ENCODE measurements around the gene DPYSL3. TPM values are rescaled to one million over a fixed set of nuclear protein-coding genes. Genes with fewer than 3 reads are reported as not detected.

The DPYSL3 gene
- total RNA-seq, 1 donor from 2014 or later, result 56.0 TPM

GRCh38 chr5:147404706-147405105 is 105.2 kb downstream of the DPYSL3 start:
- H3K27ac Mint-ChIP-seq, result no peak overlapping the region
- no peak overlapping the region for H3K4me3 Mint-ChIP-seq (ENCODE audit: low read depth)
- no peaks in the 10 kb centered on the region for H3K9me3 Mint-ChIP-seq (ENCODE audit: low read depth)
- H3K36me3 Mint-ChIP-seq (ENCODE audit: insufficient read depth), result peaks cover 17% of the 10 kb centered on the region
- H3K27me3 Mint-ChIP-seq, result no peaks in the 10 kb centered on the region
- no peak for DNase-seq (ENCODE audit: low spot score, unreplicated experiment)
- no peak for TF ChIP-seq CTCF (IDR thresholded peaks at IDR 0.05; ENCODE audit: unreplicated experiment)
- H3K4me1 Mint-ChIP-seq (ENCODE audit: low read depth), result peaks cover 6% of the 10 kb centered on the region

DNA sequence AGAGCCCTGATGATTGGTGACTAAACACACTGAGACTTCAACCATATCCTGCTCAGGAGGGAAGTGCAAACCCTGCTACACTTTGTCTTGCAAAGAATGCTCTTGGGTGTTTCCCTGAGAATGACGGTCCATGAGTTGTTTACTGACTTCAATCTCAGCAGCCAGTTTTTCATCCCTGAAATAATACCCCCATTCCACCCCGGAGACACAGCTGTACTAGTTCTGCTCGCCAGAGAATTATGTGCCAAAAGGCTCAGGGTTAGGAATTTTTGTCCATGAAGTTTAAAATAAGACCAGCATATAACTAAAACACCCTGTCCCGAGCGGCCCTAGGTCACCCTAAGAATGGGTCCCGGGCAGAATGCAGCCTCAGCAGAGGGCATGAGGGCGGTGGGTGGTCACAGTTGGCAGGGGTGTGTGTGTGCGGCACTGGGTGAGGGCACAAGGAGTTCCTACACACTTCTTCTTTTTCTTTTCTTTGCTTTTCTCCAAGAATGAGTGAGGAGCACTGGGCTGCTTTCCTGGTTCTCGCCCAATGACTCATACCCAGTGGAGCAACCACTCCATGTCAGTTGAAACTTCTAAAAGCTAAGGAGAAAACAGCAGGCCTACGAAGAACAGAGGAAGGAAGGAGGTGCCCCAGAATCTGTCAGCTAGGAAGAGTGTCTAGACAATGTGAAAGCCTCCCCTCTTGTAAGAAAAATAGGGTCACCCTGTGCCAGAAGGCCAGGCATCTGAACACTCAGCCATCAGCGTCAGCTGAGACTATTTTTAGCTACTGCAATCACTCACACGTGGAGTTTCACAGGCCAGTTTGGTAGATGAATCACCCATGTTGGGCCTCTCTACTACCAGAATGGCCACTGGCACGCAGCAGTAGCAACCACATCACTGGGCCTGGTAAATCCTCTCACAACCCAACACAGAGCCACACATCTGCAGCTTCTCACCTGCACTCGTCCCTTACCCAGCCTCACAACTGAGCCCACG is 105.9 kb downstream of the DPYSL3 start:
- no peak overlapping the region for H3K27ac Mint-ChIP-seq
- no peak for DNase-seq (ENCODE audit: low spot score, unreplicated experiment)
- no peak overlapping the region for H3K4me3 Mint-ChIP-seq (ENCODE audit: low read depth)
- H3K4me1 Mint-ChIP-seq (ENCODE audit: low read depth), result peaks cover 6% of the 10 kb centered on the region
- H3K27me3 Mint-ChIP-seq, result no peaks in the 10 kb centered on the region
- H3K36me3 Mint-ChIP-seq (ENCODE audit: insufficient read depth), result peaks cover 17% of the 10 kb centered on the region
- H3K9me3 Mint-ChIP-seq (ENCODE audit: low read depth), result no peaks in the 10 kb centered on the region
- no peak for TF ChIP-seq CTCF (IDR thresholded peaks at IDR 0.05; ENCODE audit: unreplicated experiment)

GRCh38 chr5:147400881-147401280 is 109.0 kb downstream of the DPYSL3 start:
- no peak for TF ChIP-seq CTCF (IDR thresholded peaks at IDR 0.05; ENCODE audit: unreplicated experiment)
- Mint-ChIP-seq H3K9me3 (ENCODE audit: low read depth) (no peaks in the 10 kb centered on the region), H3K36me3 (ENCODE audit: insufficient read depth) (peaks cover 17% of the 10 kb centered on the region), H3K4me1 (ENCODE audit: low read depth) (no peaks in the 10 kb centered on the region), H3K27me3 (no peaks in the 10 kb centered on the region), H3K27ac (no peak overlapping the region), H3K4me3 (ENCODE audit: low read depth) (no peak overlapping the region)
- no peak for DNase-seq (ENCODE audit: low spot score, unreplicated experiment)

DNA sequence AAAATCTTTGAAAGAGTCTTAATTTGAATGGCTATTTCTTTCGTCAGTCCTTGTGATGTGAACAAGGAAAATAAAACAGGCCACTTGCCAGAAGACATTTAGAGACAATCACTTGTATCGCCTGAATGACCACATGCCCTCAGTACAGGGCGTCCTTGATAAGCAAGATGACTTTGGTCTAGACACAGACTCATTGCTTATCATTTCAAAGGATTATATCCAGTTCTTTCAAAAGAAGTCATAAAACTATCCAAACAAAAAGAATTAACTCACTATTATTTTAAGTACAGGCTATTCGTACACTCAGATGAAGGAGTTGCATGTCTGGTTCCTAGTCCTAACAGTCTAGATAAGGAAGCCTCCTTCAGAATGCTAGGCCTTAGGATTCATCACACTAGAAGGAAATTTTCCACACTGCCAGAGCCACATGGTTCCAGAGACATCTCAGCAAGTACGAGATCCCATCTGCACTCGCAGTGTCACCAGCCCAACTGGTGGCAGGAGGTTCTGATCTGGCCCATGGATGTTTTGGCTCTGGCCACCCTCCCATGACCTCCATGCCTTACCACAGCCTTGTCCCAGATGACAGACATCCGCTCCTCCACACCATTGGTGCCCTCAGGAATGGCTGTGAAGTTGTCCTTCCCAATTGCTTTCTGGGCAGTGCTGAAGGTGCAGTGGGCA is 109.6 kb downstream of the DPYSL3 start:
- no peak overlapping the region for H3K4me3 Mint-ChIP-seq (ENCODE audit: low read depth)
- H3K4me1 Mint-ChIP-seq (ENCODE audit: low read depth), result no peaks in the 10 kb centered on the region
- H3K9me3 Mint-ChIP-seq (ENCODE audit: low read depth), result no peaks in the 10 kb centered on the region
- H3K27me3 Mint-ChIP-seq, result no peaks in the 10 kb centered on the region
- TF ChIP-seq CTCF (IDR thresholded peaks at IDR 0.05; ENCODE audit: unreplicated experiment), result no peak
- H3K27ac Mint-ChIP-seq, result no peak overlapping the region
- no peak for DNase-seq (ENCODE audit: low spot score, unreplicated experiment)
- H3K36me3 Mint-ChIP-seq (ENCODE audit: insufficient read depth), result peaks cover 22% of the 10 kb centered on the region

- no peak overlapping the region for H3K4me3 Mint-ChIP-seq (ENCODE audit: low read depth)
- TF ChIP-seq CTCF (IDR thresholded peaks at IDR 0.05; ENCODE audit: unreplicated experiment), result no peak
- no peaks in the 10 kb centered on the region for H3K4me1 Mint-ChIP-seq (ENCODE audit: low read depth)
- DNase-seq (ENCODE audit: low spot score, unreplicated experiment), result no peak
- H3K27ac Mint-ChIP-seq, result no peak overlapping the region
- no peaks in the 10 kb centered on the region for H3K27me3 Mint-ChIP-seq
- no peaks in the 10 kb centered on the region for H3K9me3 Mint-ChIP-seq (ENCODE audit: low read depth)
- peaks cover 19% of the 10 kb centered on the region for H3K36me3 Mint-ChIP-seq (ENCODE audit: insufficient read depth)
Measured at GRCh38 chr5:147398860-147399259, 111.0 kb downstream of the DPYSL3 start.
